Measurements from ENCODE around the gene MRPL54.

Gene MRPL54

GRCh38 chr19:3773814-3774515, 11.5 kb downstream of the MRPL54 start:
- no peaks in the 10 kb centered on the region for H3K9me3 Mint-ChIP-seq
- peaks cover 13% of the 10 kb centered on the region for H3K27me3 Mint-ChIP-seq (ENCODE audit: low read depth)
- no peak overlapping the region for H3K4me3 Mint-ChIP-seq
- H3K4me1 Mint-ChIP-seq: peaks cover 9% of the 10 kb centered on the region
- H3K27ac Mint-ChIP-seq: peak overlapping the region in 1 of 3 experiments; percentile 15
- peaks cover 1% of the 10 kb centered on the region for H3K36me3 Mint-ChIP-seq (ENCODE audit: low read depth)
- no peak for TF ChIP-seq CTCF (IDR thresholded peaks at IDR 0.05; ENCODE audit: unreplicated experiment in 3 of 3)

- H3K4me3 Mint-ChIP-seq: no peak overlapping the region
- no peaks in the 10 kb centered on the region for H3K9me3 Mint-ChIP-seq
- H3K4me1 Mint-ChIP-seq: peaks cover 9% of the 10 kb centered on the region
- peaks cover 13% of the 10 kb centered on the region for H3K27me3 Mint-ChIP-seq (ENCODE audit: low read depth)
- no peaks in the 10 kb centered on the region for H3K36me3 Mint-ChIP-seq (ENCODE audit: low read depth)
- H3K27ac Mint-ChIP-seq: no peak overlapping the region
- TF ChIP-seq CTCF (IDR thresholded peaks at IDR 0.05; ENCODE audit: unreplicated experiment in 3 of 3): no peak
Observed at GRCh38 chr19:3774621-3775373, 12.3 kb downstream of the MRPL54 start.

GRCh38 chr19:3775374-3775711, 12.9 kb downstream of the MRPL54 start:
- Mint-ChIP-seq H3K4me1 (peaks cover 9% of the 10 kb centered on the region), H3K27ac (no peak overlapping the region), H3K4me3 (no peak overlapping the region), H3K9me3 (no peaks in the 10 kb centered on the region), H3K27me3 (ENCODE audit: low read depth) (peaks cover 13% of the 10 kb centered on the region), H3K36me3 (ENCODE audit: low read depth) (no peaks in the 10 kb centered on the region)
- no peak for TF ChIP-seq CTCF (IDR thresholded peaks at IDR 0.05; ENCODE audit: unreplicated experiment in 3 of 3)

- peaks cover under 1% of the 10 kb centered on the region for H3K9me3 Mint-ChIP-seq
- no peak overlapping the region for H3K27ac Mint-ChIP-seq
- peaks cover 9% of the 10 kb centered on the region for H3K4me1 Mint-ChIP-seq
- peaks cover 13% of the 10 kb centered on the region for H3K27me3 Mint-ChIP-seq (ENCODE audit: low read depth)
- H3K36me3 Mint-ChIP-seq (ENCODE audit: low read depth): no peaks in the 10 kb centered on the region
- no peak for TF ChIP-seq CTCF (IDR thresholded peaks at IDR 0.05; ENCODE audit: unreplicated experiment in 3 of 3)
- no peak overlapping the region for H3K4me3 Mint-ChIP-seq
Observed at GRCh38 chr19:3775831-3776230, 13.3 kb downstream of the MRPL54 start.

GRCh38 chr19:3776479-3777040, 14.1 kb downstream of the MRPL54 start:
- Mint-ChIP-seq H3K27ac (no peak overlapping the region), H3K9me3 (peaks cover 8% of the 10 kb centered on the region), H3K36me3 (ENCODE audit: low read depth) (no peaks in the 10 kb centered on the region), H3K27me3 (ENCODE audit: low read depth) (peaks cover 20% of the 10 kb centered on the region), H3K4me3 (no peak overlapping the region), H3K4me1 (peaks cover 3% of the 10 kb centered on the region)
- no peak for TF ChIP-seq CTCF (IDR thresholded peaks at IDR 0.05; ENCODE audit: unreplicated experiment in 3 of 3)

Measured in nephron (organoid).